ENCODE results near the gene GRB14.

- TF ChIP-seq CTCF (IDR thresholded peaks at IDR 0.05) (no peak), EZH2 (IDR thresholded peaks at IDR 0.05) (no peak), EZH2phosphoT487 (IDR thresholded peaks at IDR 0.05) (no peak)
Observed at GRCh38 chr2:164605295-164605694, 16.0 kb downstream of the GRB14 start.
